NCI-H2171 (cell line): ENCODE results near the gene ELK1.

ENCODE experiments used
- DNase-seq: peaks from one replicate; lab custom pipeline; 2025; lab: John Stamatoyannopoulos, UW

Gene ELK1

GRCh38 chrX:47645530-47645929 lies 4.8 kb downstream of the ELK1 start:
- no peak for DNase-seq

DNA sequence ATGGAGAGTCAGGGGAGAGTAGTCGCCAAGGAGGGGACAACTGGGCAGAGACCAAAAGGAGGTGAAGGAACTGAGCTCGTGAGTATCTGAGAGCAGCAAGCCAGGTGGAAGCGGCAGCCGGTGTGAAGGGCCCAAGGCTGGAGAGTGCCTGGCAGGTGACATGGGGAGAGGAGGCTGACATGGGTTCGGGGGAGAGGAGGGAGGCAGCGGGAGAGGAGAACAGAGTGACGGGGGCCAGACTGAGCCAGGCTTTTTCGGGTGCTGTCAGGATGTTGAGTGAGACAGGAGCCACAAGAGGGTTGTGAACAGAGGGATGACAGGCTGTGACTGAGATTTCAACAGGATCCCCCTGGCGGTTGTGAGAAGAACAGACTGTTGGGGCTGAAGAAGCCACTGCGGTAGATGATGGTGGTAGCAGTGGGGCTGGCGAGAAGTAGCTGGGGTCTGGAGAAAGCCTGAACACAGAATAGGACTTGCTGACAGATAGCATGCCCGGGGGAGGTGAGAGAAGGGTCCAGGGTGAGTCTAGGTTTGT lies 5.7 kb downstream of the ELK1 start:
- no peak for DNase-seq

- DNase-seq: no peak
Measured at GRCh38 chrX:47643926-47644325, 6.4 kb downstream of the ELK1 start.

GRCh38 chrX:47638816-47639215 lies 11.5 kb downstream of the ELK1 start:
- no peak for DNase-seq

GRCh38 chrX:47637546-47638195 lies 12.7 kb downstream of the ELK1 start:
- no peak for DNase-seq

DNA sequence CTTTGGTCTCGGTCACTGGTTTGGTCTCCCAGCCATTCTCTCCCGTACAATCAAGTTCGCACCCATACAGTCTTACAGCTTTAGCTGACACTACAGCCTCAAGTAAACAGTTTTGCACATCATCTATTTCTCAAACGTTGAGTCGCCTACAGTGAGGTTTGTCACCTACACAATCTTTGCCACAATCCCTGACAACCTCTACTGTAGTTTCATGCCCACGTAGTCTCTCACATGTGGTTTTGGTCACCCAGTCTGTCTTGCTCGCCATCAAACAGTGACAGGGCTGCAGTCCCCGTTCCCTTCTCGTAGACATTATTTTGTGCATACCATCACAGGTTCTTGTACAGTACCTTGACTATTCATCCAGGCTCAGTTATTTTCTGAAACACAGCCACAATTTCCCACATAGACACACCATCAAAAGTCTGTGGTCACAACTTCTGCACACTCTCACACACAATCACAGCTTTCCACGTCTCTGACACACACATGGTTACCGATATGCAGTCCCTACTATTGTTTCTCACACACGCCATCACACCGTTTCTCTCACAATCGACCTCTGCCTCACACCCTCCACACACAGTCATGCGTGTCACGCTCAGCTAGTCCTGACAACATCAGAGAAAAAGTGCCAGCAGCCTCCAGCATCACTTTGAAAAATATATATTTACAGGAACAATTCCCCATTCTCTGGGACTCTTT lies 15.3 kb downstream of the ELK1 start:
- no peak for DNase-seq

GRCh38 chrX:47633689-47634590 lies 16.4 kb downstream of the ELK1 start:
- no peak for DNase-seq

GRCh38 chrX:47632666-47633065 lies 17.7 kb downstream of the ELK1 start:
- DNase-seq: no peak

DNA sequence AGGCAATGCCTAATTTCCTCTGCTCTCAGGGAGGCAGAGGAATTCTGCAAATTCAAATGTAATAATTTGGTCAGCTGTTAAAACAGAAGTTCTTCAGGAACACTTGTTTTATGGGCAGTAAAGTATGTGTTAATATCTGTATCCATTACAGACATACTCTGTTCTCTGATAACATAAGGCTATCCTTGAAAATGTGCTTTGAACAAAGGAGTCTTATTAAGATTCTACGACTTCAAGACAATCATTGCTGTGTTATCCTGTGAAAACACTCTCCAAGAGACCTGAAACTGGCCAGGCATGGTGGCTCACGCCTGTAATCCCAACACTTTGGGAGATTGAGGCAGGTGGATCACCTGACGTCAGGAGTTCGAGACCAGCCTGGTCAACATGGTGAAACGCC lies 18.7 kb downstream of the ELK1 start:
- DNase-seq: no peak

DNA sequence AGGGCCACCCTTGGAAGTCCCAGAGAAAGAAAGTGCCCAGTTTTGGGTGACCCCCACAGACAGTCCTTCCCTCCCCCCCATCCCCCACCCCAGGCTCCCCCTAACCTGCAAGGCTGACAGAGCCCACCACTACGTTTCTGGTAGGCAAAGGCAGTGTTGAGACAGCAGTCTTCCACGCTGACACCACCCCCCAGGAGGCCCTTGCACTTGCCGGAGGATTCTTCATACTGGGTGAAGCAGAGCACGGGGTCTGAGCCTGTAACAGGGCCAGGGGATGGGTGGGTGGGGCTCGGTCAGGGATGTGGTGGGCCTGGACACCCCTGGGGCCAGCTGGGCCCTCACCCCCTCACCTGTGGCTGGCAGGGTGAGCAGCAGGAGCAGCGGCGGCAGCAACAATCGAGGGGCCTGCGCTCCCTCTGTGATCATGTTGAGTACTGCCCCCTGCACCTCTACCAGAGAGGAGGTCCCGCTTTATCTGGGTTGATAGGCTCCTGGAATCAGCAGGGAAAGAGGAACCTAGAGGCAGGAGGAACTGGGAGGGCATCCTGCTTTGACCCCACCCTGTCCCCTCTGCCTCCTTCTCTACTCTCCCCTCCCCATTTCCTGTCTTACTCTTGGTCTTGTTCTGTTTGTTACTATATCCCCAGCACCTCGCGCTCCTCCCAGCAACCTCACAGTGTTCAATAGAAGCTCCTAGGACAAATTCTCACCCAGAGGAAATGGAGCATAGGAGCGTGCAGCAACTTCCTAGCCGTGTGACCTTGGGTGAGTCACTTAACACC lies 20.8 kb downstream of the ELK1 start, which contains the start of gene CFP:
CFP (minus strand) TSS at position 512 of the 782 bp plus-strand sequence; CDS start at position 426, 86 bp downstream.
- no peak for DNase-seq

GRCh38 chrX:47628982-47629381 lies 21.4 kb downstream of the ELK1 start:
- no peak for DNase-seq

- DNase-seq: no peak
Measured at GRCh38 chrX:47625365-47625764, 25.0 kb downstream of the ELK1 start.

DNA sequence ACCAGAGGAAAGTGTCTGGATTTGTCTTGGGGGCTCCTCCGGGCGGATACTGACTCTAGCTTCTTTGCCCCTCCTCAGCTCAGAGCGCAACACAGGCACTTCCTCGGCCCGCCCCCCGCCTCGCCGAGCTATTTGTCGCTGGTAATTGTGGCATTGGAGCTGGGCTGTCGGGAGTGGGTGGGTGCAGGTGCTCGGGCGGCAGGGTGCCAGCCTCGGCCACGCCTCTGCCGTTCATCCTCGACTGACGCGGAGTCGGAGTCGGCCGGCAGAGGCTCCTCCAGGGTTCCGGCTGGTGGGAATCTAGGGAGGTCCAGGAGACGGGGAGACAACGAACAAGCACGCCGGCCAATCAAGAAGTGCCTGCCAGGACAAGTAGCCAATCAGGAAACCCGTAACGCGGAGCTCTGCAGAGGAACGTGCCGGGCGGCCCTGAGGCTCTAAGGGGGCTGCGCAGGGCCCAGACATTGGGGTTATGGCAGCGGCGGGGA lies 26.8 kb downstream of the ELK1 start:
- DNase-seq: peak; percentile 81

GRCh38 chrX:47621851-47622250 lies 28.5 kb downstream of the ELK1 start:
- no peak for DNase-seq

DNA sequence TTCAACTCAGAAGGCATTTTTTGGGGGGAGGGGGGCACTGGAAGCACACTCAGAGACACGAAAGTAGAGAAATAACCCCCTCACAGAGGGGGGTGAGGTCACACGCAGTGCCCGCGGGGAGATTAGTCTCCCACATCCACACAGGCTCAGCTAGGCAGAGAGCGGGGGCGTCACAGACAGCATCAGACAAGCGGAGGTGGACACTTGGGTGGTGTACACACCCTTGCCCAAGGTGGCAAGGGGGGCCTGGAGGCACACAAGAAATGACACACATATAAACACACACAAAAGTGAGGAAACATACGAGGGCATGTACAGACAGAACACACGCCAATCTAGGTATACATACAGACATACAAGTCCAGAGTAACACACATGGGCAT lies 30.1 kb downstream of the ELK1 start:
- no peak for DNase-seq

DNA sequence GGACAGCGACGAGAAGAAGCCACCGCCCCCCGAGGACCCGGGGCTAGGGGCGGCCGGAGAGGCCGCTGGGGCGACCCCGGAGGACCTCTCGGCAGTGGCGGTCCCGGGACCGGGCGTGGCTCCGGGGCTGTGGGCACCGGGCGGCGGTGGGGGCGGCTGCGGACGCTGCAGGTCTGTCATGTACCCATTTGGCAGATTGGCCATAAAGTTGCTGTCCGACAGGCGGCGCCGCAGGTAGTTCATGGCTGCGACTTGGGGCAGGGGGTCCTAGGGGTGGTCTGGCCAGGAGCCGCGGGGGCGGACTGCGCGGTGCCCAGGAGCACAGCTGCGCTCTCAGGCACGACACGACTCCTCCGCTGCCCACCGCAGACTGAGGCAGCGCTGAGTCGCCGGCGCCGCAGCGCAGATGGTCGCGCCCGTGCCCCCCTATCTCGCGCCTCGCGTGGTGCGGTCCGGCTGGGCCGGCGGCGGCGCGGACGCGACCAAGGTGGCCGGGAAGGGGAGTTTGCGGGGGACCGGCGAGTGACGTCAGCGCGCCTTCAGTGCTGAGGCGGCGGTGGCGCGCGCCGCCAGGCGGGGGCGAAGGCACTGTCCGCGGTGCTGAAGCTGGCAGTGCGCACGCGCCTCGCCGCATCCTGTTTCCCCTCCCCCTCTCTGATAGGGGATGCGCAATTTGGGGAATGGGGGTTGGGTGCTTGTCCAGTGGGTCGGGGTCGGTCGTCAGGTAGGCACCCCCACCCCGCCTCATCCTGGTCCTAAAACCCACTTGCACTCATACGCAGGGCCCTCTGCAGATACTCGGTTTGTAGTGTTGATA lies 30.7 kb downstream of the ELK1 start, which contains the start of gene SYN1:
SYN1 (minus strand) TSS at position 372 of the 817 bp plus-strand sequence; CDS start at position 243, 129 bp downstream.
- DNase-seq: peak; percentile 58

GRCh38 chrX:47618923-47619485 lies 31.4 kb downstream of the ELK1 start:
- DNase-seq: no peak

GRCh38 chrX:47614618-47615017 lies 35.7 kb downstream of the ELK1 start:
- no peak for DNase-seq

GRCh38 chrX:47613082-47613481 lies 37.3 kb downstream of the ELK1 start:
- DNase-seq: peak; percentile 32

- DNase-seq: no peak
Measured at GRCh38 chrX:47612418-47612817, 37.9 kb downstream of the ELK1 start.
